Smooth muscle cell (in vitro differentiated cells): Measurements from ENCODE around the gene DPM1. TPM values are rescaled to one million over a fixed set of nuclear protein-coding genes. Genes with fewer than 3 reads are reported as not detected.

ENCODE experiments used
- DNase-seq: peaks from one replicate; lab custom pipeline; 2025; ENCODE audit not compliant: unreplicated experiment; lab: John Stamatoyannopoulos, UW
- H2AFZ ChIP-seq: fragments of 200-600 bp; sonication (generic); 2 replicates; pipeline ENCODE4 v1.6.0; 2016; ENCODE audit warnings: antibody characterized with exemption, low read depth, mild to moderate bottlenecking
- H3F3A ChIP-seq: fragments of 200-600 bp; sonication (generic); 2 replicates; pipeline ENCODE4 v1.6.0; 2017; ENCODE audit warnings: antibody characterized with exemption, low read depth
- H3K27ac ChIP-seq: fragments of 200-600 bp; sonication (generic); 2 replicates; pipeline ENCODE4 v1.5.1; 2016; ENCODE audit warnings: low read depth, mild to moderate bottlenecking
- H3K27me3 ChIP-seq: fragments of 200-600 bp; sonication (generic); 2 replicates; pipeline ENCODE4 v1.6.1; 2016; ENCODE audit warnings: low read depth, mild to moderate bottlenecking
- H3K36me3 ChIP-seq: fragments of 200-600 bp; sonication (generic); 2 replicates; pipeline ENCODE4 v1.5.1; 2016; ENCODE audit warnings: low read depth
- H3K4me1 ChIP-seq: fragments of 200-600 bp; sonication (generic); 2 replicates; pipeline ENCODE4 v1.5.1; 2016; ENCODE audit warnings: low read depth
- H3K4me2 ChIP-seq: fragments of 200-600 bp; sonication (generic); 2 replicates; pipeline ENCODE4 v1.6.0; 2016; ENCODE audit warnings: mild to moderate bottlenecking
- H3K4me3 ChIP-seq: fragments of 200-600 bp; sonication (generic); 2 replicates; pipeline ENCODE4 v1.5.1; 2016; ENCODE audit warnings: mild to moderate bottlenecking
- H3K79me2 ChIP-seq: fragments of 200-600 bp; sonication (generic); 2 replicates; pipeline ENCODE4 v1.6.0; 2016; ENCODE audit warnings: low read depth, mild to moderate bottlenecking
- H3K9ac ChIP-seq: fragments of 200-600 bp; sonication (generic); 2 replicates; pipeline ENCODE4 v1.6.0; 2016; ENCODE audit warnings: low read depth
- H3K9me3 ChIP-seq: fragments of 200-600 bp; sonication (generic); replicated peaks from 2 replicates; pipeline ENCODE4 v1.5.1; 2016; ENCODE audit warnings: low read depth
- H4K20me1 ChIP-seq: fragments of 200-600 bp; sonication (generic); 2 replicates; pipeline ENCODE4 v1.6.0; 2016; ENCODE audit warnings: low read depth
- CTCF ChIP-seq: fragments of 200-600 bp; sonication (generic); IDR thresholded peaks from 2 replicates; pipeline ENCODE4 v1.5.1; 2017; ENCODE audit warnings: borderline replicate concordance, mild to moderate bottlenecking, antibody characterized with exemption; ENCODE audit not compliant: insufficient read depth, poor library complexity, severe bottlenecking
- WGBS: methylation state at CpG from one replicate; pipeline ENCODE4 v1.1.7; 2016; ENCODE audit warnings: low lambda C conversion rate; 5-methylcytosine and 5-hydroxymethylcytosine counted together
- polyA plus RNA-seq: library from polyadenylated mRNA; unstranded; fragments of >200 nt; fragmentation: Nextera tagmentation; extraction: Ambion mirVana; gene quantifications from 2 replicates; pipeline ENCODE4 v1.2.1, GENCODE V29; 2016
- total RNA-seq: library from RNA; depleted of rRNA; stranded (reverse); fragments of >200 nt; gene quantifications from 2 replicates; pipeline ENCODE4 v1.2.3, GENCODE V29; 2014

DPM1 gene
- total and polyA plus RNA-seq, 2 experiments from 2014 or later = 89.1 to 141 TPM

GRCh38 chr20:51004305-51004727 lies 46.0 kb upstream of the DPM1 start:
- no peaks in the 10 kb centered on the region for H3K4me1 ChIP-seq
- peaks cover 7% of the 10 kb centered on the region for H4K20me1 ChIP-seq
- DNase-seq = no peak
- no peak overlapping the region for H3K9ac ChIP-seq
- no peaks in the 10 kb centered on the region for H3K36me3 ChIP-seq
- no peaks in the 10 kb centered on the region for H3F3A ChIP-seq
- no peak overlapping the region for H3K4me3 ChIP-seq
- TF ChIP-seq CTCF = no peak
- H3K4me2 ChIP-seq = no peak overlapping the region
- H2AFZ ChIP-seq = no peak overlapping the region
- no peaks in the 10 kb centered on the region for H3K9me3 ChIP-seq
- H3K79me2 ChIP-seq = no peaks in the 10 kb centered on the region
- H3K27ac ChIP-seq = no peak overlapping the region
- WGBS = 97% methylated on average over 35 of the region's 44 CpGs
- H3K27me3 ChIP-seq = no peaks in the 10 kb centered on the region

- TF ChIP-seq CTCF = no peak
- Histone ChIP-seq H3K4me3 (no peak overlapping the region), H3K27ac (no peak overlapping the region), H2AFZ (no peak overlapping the region), H3K79me2 (no peaks in the 10 kb centered on the region), H3K27me3 (no peaks in the 10 kb centered on the region), H4K20me1 (peaks cover 3% of the 10 kb centered on the region), H3K9ac (no peak overlapping the region), H3K4me1 (no peaks in the 10 kb centered on the region), H3K36me3 (no peaks in the 10 kb centered on the region), H3K9me3 (no peaks in the 10 kb centered on the region), H3F3A (no peaks in the 10 kb centered on the region), H3K4me2 (no peak overlapping the region)
- 93% methylated on average over 21 of the region's 21 CpGs for WGBS
- DNase-seq = no peak
Measured at GRCh38 chr20:51003753-51004152, 45.4 kb upstream of the DPM1 start.

GRCh38 chr20:51002633-51003032 lies 44.3 kb upstream of the DPM1 start:
- no peak for TF ChIP-seq CTCF
- H2AFZ ChIP-seq = no peak overlapping the region
- H3K9ac ChIP-seq = no peak overlapping the region
- no peaks in the 10 kb centered on the region for H3K4me1 ChIP-seq
- no peaks in the 10 kb centered on the region for H3K9me3 ChIP-seq
- H3K79me2 ChIP-seq = no peaks in the 10 kb centered on the region
- 90% methylated on average over 7 of the region's 7 CpGs for WGBS
- H4K20me1 ChIP-seq = no peaks in the 10 kb centered on the region
- no peak overlapping the region for H3K4me3 ChIP-seq
- no peak overlapping the region for H3K27ac ChIP-seq
- no peaks in the 10 kb centered on the region for H3F3A ChIP-seq
- DNase-seq = no peak
- H3K27me3 ChIP-seq = no peaks in the 10 kb centered on the region
- no peak overlapping the region for H3K4me2 ChIP-seq
- no peaks in the 10 kb centered on the region for H3K36me3 ChIP-seq

GRCh38 chr20:51001430-51002265 lies 43.3 kb upstream of the DPM1 start:
- Histone ChIP-seq H2AFZ (no peak overlapping the region), H3K4me3 (no peak overlapping the region), H3F3A (no peaks in the 10 kb centered on the region), H4K20me1 (no peaks in the 10 kb centered on the region), H3K36me3 (no peaks in the 10 kb centered on the region), H3K4me2 (no peak overlapping the region), H3K27me3 (no peaks in the 10 kb centered on the region), H3K9me3 (no peaks in the 10 kb centered on the region), H3K9ac (no peak overlapping the region), H3K27ac (no peak overlapping the region), H3K4me1 (no peaks in the 10 kb centered on the region), H3K79me2 (no peaks in the 10 kb centered on the region)
- no peak for DNase-seq
- 88% methylated on average over 20 of the region's 20 CpGs for WGBS
- TF ChIP-seq CTCF = no peak
